HG03108 (cell line): ENCODE measurements around the gene FAM219A.
"Not testable (repeated sequence)": the region's sequence is repeated elsewhere in the genome, so short reads cannot be mapped to it uniquely, and the experiment has no call there.

Source experiments
- ATAC-seq: cut with Tn5 transposase; IDR thresholded peaks from one replicate; pipeline ENCODE4 v1.9.1; 2021; ENCODE audit warnings: moderate library complexity; ENCODE audit not compliant: unreplicated experiment

The FAM219A gene

GRCh38 chr9:34378376-34379060, 79.9 kb downstream of the FAM219A start:
- no peak for ATAC-seq

DNA sequence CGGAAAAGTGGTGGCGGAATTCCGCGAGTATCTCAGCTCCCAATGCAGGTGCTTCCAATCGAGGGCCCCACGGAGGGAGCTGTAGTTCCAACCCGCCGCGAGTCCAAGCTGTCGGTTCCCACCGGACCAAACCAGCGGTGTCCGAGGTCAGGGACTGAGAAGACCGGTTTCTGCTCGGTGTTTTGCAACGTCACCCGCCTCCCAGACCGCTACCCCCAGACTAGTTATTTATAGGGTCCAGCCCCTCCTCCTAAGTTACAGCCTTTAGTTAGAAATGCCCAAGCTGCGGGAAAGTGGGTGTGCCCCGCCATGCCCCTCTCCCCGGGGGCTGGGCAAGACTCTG, 81.0 kb downstream of the FAM219A start:
- ATAC-seq, result no peak

GRCh38 chr9:34376596-34377403, 81.6 kb downstream of the FAM219A start, which contains the start of gene MYORG:
MYORG (minus strand) TSS chr9:34376898; CDS start chr9:34372943, 3,955 bp downstream.
- peak; percentile 86 for ATAC-seq

GRCh38 chr9:34375901-34376595, 82.3 kb downstream of the FAM219A start:
- no peak for ATAC-seq

- ATAC-seq, result no peak
Measured at GRCh38 chr9:34374905-34375552, 83.3 kb downstream of the FAM219A start.

DNA sequence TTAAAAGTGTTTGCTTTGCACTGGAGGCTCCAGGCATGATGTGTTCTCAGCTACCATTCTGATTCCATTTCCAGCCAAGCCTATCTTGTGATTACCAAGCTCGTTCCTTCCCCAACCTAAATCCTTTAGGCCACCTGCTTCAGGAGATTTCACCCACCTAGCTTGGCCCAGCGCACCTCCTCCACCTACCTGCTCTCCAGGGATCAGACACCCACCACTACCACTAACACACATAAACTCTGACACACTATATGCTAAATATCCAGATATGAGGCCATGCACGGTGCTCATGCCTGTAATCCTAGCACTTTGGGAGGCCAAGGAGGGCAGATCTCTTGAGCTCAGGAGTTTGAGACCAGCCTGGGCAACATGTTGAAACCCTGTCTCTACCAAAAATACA, 84.0 kb downstream of the FAM219A start:
- ATAC-seq, result no peak

GRCh38 chr9:34373749-34374148, 84.6 kb downstream of the FAM219A start:
- no peak for ATAC-seq

DNA sequence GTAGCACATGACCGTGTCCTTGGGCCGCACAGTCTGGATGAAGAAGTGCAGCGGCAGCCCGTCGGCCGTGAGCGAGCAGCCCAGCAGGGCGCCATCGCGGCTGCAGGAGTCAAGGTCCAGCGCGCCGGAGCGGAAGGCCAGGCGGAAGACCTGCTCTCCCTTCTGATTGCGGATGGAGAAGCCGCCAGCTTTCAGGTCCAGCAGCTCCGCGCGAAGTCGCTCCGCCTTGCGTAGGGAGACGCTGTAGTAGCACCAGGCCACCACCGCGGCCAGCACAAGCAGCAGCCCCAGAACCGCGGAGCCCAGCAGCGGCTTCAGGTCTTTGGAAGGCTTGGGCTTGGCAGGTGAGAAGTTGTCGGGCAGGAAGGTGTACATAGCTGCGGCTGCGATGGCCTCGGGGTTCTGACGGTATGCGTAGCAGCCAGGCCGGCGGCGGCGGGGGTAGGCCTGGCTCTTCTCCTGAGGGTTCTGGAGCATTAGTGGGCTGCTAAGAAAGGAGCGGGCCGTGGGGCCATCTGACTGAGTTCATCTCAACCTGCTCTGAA, 85.8 kb downstream of the FAM219A start:
- no peak for ATAC-seq

DNA sequence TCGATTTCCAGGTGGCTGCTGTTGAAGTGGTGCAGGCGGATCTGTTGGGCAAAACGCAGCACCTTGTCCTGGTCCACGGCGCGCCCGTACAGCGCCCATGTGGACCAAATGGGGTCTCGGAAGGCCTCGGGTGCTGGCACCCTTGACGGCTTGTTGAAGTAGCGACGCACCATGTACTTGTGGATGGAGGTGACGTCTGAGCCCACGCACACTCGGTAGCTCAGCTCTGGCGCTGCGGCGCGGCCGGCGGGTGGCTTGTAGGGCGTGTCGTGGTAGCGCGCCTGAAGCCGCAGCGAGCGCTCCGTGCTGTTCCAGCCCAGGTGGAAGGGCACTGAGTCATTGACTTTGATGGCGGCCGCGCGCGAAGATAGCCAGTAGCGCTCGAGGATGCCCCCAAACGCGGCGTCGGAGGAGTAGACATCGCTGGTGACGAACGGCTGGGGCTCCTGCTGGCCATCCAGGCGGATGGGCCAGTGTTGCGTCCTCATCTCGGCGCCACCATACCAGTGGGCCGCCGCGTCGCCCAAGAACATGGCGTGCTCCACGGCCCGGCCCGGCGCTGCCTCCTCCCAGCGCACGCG, 86.4 kb downstream of the FAM219A start:
- no peak for ATAC-seq

DNA sequence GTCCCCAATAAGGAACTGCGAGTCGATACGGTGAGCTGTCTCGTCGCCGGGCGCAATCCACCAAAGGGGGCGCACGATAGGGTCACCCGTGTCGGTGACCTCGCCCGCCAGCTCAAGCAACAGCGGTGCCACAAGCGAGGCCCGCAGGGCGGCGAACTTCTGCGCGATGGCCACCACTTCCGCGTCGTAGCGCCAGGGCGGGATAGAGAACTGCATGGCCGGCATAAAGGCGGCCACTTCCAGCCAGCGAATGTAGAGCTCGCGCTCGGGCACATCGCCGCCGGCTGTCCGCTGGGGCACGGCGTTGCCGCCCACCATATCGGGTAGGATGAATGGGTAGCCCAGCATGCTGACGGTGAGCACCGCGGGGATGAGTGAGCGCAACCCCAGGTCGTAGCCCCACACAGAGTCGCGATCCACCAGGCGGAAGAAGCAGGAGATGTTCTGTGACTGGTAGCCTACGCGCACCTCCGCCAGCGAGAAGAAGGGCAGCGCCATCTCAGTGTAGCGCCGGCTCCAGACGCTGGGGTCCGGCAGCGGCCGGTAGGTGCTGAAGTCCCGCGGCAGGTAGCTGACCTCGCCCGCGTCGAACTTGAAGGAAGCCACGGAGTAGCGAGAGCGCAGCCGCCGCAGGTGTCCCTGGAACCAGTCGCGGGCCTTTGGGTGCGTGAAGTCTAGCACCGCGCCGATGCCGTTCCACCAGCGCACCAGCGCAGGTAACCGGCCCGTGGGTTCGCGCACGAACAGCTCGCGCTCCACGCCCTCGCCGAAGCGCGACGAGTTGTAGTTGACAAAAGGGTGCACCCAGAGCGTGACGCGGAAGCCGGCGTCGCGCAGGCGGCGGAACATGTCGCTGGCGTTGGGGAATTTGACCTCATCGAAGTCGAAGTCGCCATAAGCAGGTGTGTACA, 87.1 kb downstream of the FAM219A start:
- ATAC-seq, result no peak

GRCh38 chr9:34370335-34370969, 87.9 kb downstream of the FAM219A start:
- no peak for ATAC-seq

DNA sequence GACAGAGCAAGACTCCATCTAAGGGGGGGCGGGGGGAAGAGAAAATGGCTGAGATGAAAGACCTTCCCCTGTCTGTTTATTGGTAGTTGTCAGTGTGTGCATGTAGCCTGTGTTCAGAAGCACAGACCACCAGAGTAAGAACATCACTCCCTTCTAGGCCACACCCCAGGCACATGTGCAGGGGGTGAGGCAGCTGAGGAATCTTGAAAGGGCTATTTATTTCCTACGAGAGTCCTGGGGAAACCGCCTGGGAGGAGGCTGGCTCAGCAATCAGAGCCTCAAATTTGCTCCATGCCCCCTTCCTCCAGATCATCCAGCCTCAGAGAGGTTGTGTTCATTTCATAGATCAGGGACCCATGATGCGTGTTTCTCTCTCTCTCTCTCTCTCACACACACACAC, 88.7 kb downstream of the FAM219A start:
- no peak for ATAC-seq

DNA sequence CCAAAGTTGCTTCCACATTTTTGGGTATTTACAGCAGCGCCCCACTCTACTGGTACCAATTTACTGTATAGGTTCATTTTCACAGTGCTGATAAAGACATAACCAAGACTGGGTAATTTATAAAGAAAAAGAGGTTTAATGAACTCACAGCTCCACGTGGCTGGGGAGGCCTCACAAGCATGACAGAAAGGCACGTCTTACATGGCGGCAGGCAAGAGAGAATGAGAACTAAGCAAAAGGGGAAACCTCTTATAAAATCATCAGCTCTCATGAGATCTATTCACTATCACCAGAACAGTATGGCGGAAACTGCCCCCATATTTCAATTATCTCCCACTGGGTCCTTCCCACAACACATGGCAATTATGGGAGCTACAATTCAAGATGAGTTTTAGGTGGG, 89.6 kb downstream of the FAM219A start:
- ATAC-seq, result not testable (repeated sequence)

DNA sequence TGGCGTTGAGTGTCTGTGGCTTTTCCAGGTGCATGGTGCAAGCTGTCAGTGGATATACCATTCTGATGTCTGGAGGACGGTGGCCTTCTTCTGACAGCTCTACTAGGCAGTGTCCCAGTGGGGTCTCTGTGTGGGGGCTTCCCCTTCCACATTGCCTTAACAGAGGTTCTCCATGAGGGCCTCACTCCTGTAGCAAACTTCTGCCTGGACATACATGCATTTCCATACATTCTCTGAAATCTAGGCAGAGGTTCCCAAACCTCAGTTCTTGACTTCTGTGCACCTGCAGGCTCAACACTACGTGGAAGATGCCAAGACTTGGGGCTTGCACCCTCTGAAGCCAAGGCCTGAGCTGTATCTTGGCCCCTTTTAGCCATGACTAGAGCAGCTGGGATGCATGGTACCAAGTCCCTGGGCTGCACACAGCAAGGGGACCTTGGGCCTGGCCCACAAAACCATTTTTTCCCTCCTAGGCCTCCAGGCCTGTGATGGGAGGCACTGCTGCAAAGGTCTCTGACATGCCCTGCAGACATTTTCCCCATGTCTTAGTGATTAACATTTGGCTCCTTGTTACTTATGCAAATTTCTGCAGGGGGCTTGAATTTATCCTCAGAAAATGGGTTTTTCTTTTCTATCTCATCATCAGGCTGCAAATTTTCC, 90.5 kb downstream of the FAM219A start:
- not testable (repeated sequence) for ATAC-seq

- no peak for ATAC-seq
Measured at GRCh38 chr9:34366365-34366764, 92.0 kb downstream of the FAM219A start.

- no peak for ATAC-seq
Measured at GRCh38 chr9:34365282-34365681, 93.1 kb downstream of the FAM219A start.

DNA sequence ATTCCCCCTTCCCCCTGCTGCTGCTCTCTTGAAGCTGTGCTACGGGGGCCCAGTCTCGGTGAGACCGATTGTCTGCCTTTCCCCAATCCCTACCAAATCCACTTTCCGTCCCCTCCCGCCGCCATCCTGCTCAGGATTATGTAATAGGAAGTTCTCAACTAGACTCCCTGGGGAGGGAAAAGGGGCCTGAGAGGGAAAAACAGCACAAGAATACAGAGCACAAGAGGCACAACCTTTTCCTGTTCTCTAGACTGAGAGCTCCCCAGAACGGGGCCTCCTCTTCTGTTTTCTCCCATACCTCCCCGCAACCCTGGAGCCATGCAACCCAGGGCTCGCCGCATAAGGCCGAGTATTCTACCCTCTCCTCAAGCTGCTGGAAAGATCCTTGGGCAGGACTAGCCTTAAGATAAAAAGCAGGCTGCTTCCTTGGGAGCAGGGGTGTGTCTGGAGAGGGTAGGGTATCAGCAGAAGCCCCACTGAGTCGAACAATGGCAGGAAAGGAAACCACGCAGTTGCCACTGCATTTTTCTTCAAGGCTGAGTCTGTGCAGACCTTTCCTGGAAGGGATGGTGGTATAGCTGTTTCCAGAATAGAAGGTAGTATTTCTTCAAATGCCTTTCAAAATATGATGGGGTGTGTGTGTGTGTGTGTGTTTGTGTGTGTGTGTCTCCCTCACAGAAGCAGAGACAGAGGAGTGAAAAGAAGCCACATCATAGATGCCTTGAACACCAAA, 94.6 kb downstream of the FAM219A start:
- ATAC-seq, result no peak

DNA sequence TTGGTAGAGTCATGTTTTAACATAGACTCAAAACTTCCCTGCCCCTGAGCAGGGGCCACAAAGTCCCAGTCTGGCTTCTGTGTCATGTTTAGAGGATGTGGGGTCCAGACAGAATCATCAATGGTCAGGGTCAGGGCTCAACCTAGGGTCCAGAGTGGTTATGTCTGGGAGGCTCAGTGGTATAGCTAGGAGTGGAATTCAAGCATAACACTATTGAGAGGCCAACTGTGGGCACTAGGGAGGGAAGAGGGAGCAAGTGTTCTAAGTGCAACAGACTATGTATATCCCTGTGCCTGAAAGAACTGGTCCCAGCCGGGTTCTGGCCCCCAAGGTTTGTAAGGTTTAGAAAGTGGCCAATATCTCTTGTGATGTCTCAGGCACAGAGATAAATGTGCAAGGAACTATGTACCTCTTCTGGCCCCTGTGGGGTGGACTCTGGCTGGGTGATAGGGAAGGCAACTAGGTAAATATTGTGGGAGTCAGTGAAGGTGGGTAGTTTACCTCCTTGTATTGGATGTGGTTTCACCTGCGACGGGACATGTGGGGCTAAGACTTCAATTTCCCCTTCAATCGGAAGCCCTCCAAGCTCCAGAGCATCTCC, 95.7 kb downstream of the FAM219A start:
- ATAC-seq, result no peak
